Measurements from ENCODE around the gene EIF3D.

GRCh38 chr22:36472689-36473088, 56.3 kb downstream of the EIF3D start:
- TF ChIP-seq, protein P1, sequence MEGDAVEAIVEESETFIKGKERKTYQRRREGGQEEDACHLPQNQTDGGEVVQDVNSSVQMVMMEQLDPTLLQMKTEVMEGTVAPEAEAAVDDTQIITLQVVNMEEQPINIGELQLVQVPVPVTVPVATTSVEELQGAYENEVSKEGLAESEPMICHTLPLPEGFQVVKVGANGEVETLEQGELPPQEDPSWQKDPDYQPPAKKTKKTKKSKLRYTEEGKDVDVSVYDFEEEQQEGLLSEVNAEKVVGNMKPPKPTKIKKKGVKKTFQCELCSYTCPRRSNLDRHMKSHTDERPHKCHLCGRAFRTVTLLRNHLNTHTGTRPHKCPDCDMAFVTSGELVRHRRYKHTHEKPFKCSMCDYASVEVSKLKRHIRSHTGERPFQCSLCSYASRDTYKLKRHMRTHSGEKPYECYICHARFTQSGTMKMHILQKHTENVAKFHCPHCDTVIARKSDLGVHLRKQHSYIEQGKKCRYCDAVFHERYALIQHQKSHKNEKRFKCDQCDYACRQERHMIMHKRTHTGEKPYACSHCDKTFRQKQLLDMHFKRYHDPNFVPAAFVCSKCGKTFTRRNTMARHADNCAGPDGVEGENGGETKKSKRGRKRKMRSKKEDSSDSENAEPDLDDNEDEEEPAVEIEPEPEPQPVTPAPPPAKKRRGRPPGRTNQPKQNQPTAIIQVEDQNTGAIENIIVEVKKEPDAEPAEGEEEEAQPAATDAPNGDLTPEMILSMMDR (IDR thresholded peaks at IDR 0.05): no peak
- TF ChIP-seq POLR2A (IDR thresholded peaks at IDR 0.05) (no peak), POLR2AphosphoS5 (IDR thresholded peaks at IDR 0.05) (no peak), EP300 (IDR thresholded peaks at IDR 0.05) (no peak)

All from upper lobe of left lung (tissue), 4 donors.